HUES48 (cell line): ENCODE measurements around the gene MUC2.

Source experiments
- H3K27ac ChIP-seq: one replicate; pipeline ENCODE4 v1.7.0; 2013; ENCODE audit warnings: low read depth, low read length, inconsistent platforms
- H3K27me3 ChIP-seq: 2 replicates; pipeline ENCODE4 v1.6.1; 2013; ENCODE audit warnings: mild to moderate bottlenecking, low read length; ENCODE audit not compliant: control insufficient read depth, insufficient read depth
- H3K36me3 ChIP-seq: 2 replicates; pipeline ENCODE4 v1.6.1; 2013; ENCODE audit warnings: low read length; ENCODE audit not compliant: control insufficient read depth, insufficient read depth
- H3K4me1 ChIP-seq: 2 replicates; pipeline ENCODE4 v1.6.1; 2013; ENCODE audit warnings: mild to moderate bottlenecking, low read length; ENCODE audit not compliant: control insufficient read depth, insufficient read depth
- H3K4me3 ChIP-seq: 2 replicates; pipeline ENCODE4 v1.5.1; 2013; ENCODE audit warnings: mild to moderate bottlenecking, low read depth, low read length
- H3K9ac ChIP-seq: 2 replicates; pipeline ENCODE4 v1.6.1; 2013; ENCODE audit warnings: mild to moderate bottlenecking, low read depth, low read length, moderate library complexity
- H3K9me3 ChIP-seq: 2 replicates; pipeline ENCODE4 v1.6.1; 2013; ENCODE audit warnings: low read length; ENCODE audit not compliant: control insufficient read depth, insufficient read depth

Gene MUC2

GRCh38 chr11:1092145-1092670 lies 17.5 kb downstream of the MUC2 start:
- Histone ChIP-seq H3K9ac (no peak overlapping the region), H3K27ac (no peak overlapping the region), H3K36me3 (no peaks in the 10 kb centered on the region), H3K27me3 (no peaks in the 10 kb centered on the region), H3K4me3 (no peak overlapping the region), H3K4me1 (no peaks in the 10 kb centered on the region), H3K9me3 (peaks cover 7% of the 10 kb centered on the region; the same call in 1 of the 2 replicates)

GRCh38 chr11:1092919-1093318 lies 18.2 kb downstream of the MUC2 start:
- no peak overlapping the region for H3K4me3 ChIP-seq

GRCh38 chr11:1099519-1100355 lies 25.1 kb downstream of the MUC2 start:
- H3K27ac ChIP-seq = no peak overlapping the region
- no peak overlapping the region for H3K4me3 ChIP-seq
- no peaks in the 10 kb centered on the region for H3K36me3 ChIP-seq
- H3K9ac ChIP-seq = no peak overlapping the region
- no peaks in the 10 kb centered on the region for H3K27me3 ChIP-seq
- H3K9me3 ChIP-seq = peaks cover 14% of the 10 kb centered on the region
- no peaks in the 10 kb centered on the region for H3K4me1 ChIP-seq

More at GRCh38 chr11:1092919-1093318, 18.2 kb downstream of the MUC2 start:
- Histone ChIP-seq H3K27ac (no peak overlapping the region), H3K9me3 (peaks cover 7% of the 10 kb centered on the region; the same call in 1 of the 2 replicates), H3K4me1 (no peaks in the 10 kb centered on the region), H3K36me3 (no peaks in the 10 kb centered on the region), H3K27me3 (no peaks in the 10 kb centered on the region), H3K9ac (no peak overlapping the region)

- H3K36me3 ChIP-seq = no peaks in the 10 kb centered on the region
- no peaks in the 10 kb centered on the region for H3K4me1 ChIP-seq
- no peak overlapping the region for H3K27ac ChIP-seq
- no peaks in the 10 kb centered on the region for H3K27me3 ChIP-seq
- no peak overlapping the region for H3K9ac ChIP-seq
- H3K4me3 ChIP-seq = no peak overlapping the region
- peaks cover 10% of the 10 kb centered on the region for H3K9me3 ChIP-seq
Observed at GRCh38 chr11:1100417-1101245, 26.0 kb downstream of the MUC2 start.

- Histone ChIP-seq H3K4me1 (no peaks in the 10 kb centered on the region), H3K4me3 (no peak overlapping the region), H3K9ac (no peak overlapping the region), H3K36me3 (no peaks in the 10 kb centered on the region), H3K27ac (no peak overlapping the region), H3K9me3 (peaks cover 10% of the 10 kb centered on the region), H3K27me3 (no peaks in the 10 kb centered on the region)
Observed at GRCh38 chr11:1101318-1102089, 26.8 kb downstream of the MUC2 start.

GRCh38 chr11:1102221-1102971 lies 27.7 kb downstream of the MUC2 start:
- H3K4me1 ChIP-seq = no peaks in the 10 kb centered on the region
- H3K9ac ChIP-seq = no peak overlapping the region
- peaks cover 10% of the 10 kb centered on the region for H3K9me3 ChIP-seq
- no peak overlapping the region for H3K27ac ChIP-seq
- no peaks in the 10 kb centered on the region for H3K27me3 ChIP-seq
- H3K36me3 ChIP-seq = no peaks in the 10 kb centered on the region
- H3K4me3 ChIP-seq = no peak overlapping the region

GRCh38 chr11:1102996-1103395 lies 28.3 kb downstream of the MUC2 start:
- Histone ChIP-seq H3K36me3 (no peaks in the 10 kb centered on the region), H3K4me3 (no peak overlapping the region), H3K27me3 (no peaks in the 10 kb centered on the region), H3K27ac (no peak overlapping the region), H3K9ac (no peak overlapping the region), H3K4me1 (no peaks in the 10 kb centered on the region), H3K9me3 (peaks cover 10% of the 10 kb centered on the region)

- peaks cover 10% of the 10 kb centered on the region for H3K9me3 ChIP-seq
- no peak overlapping the region for H3K4me3 ChIP-seq
- no peak overlapping the region for H3K27ac ChIP-seq
- no peaks in the 10 kb centered on the region for H3K4me1 ChIP-seq
- H3K36me3 ChIP-seq = no peaks in the 10 kb centered on the region
- H3K9ac ChIP-seq = no peak overlapping the region
- H3K27me3 ChIP-seq = no peaks in the 10 kb centered on the region
Observed at GRCh38 chr11:1103401-1104360, 29.0 kb downstream of the MUC2 start.

- Histone ChIP-seq H3K4me1 (no peaks in the 10 kb centered on the region), H3K36me3 (no peaks in the 10 kb centered on the region), H3K9me3 (peaks cover 7% of the 10 kb centered on the region)
Observed at GRCh38 chr11:1104411-1105182, 29.9 kb downstream of the MUC2 start.

More at GRCh38 chr11:1104411-1105182, 29.9 kb downstream of the MUC2 start:
- Histone ChIP-seq H3K27ac (no peak overlapping the region), H3K4me3 (no peak overlapping the region), H3K27me3 (no peaks in the 10 kb centered on the region), H3K9ac (no peak overlapping the region)
